H1 (cell line): ENCODE data around the gene EMD. TPM values are rescaled to one million over a fixed set of nuclear protein-coding genes. Genes with fewer than 3 reads are reported as not detected.

Experiments used
- CTCF ChIA-PET: fragments of 300-600 bp; sonication (Branson Sonifier 250); formaldehyde crosslinking; loops from one replicate; lab custom pipeline; 2021; ENCODE audit not compliant: partially characterized antibody; lab: Charles Lee
- POLR2A ChIA-PET: fragments of 300-600 bp; sonication (Branson Sonifier 250); formaldehyde crosslinking; loops from one replicate; lab custom pipeline; 2021; ENCODE audit warnings: inconsistent platforms; ENCODE audit not compliant: partially characterized antibody; lab: Charles Lee
- DNase-seq, 2 experiments: peaks; one replicate each; pipeline versions ENCODE4 v3.0.0 to v3.0.0-alpha.2; 2010 to 2022; ENCODE audit warnings: low spot score in 2 of 2, low read depth in 1 of 2, mixed read lengths in 1 of 2
- FAIRE-seq: peaks from 2 replicates; lab custom pipeline; 2011; peaks lifted over from hg19 to GRCh38; lab: Jason Lieb, UNC
- H2AFZ ChIP-seq: 2 replicates; pipeline ENCODE4 v1.8.1; 2012; ENCODE audit warnings: low read length, inconsistent platforms
- H2AK5ac ChIP-seq: 2 replicates; pipeline ENCODE4 v1.6.1; 2013; ENCODE audit warnings: low read depth, low read length
- H2BK120ac ChIP-seq: replicated peaks from 2 replicates; pipeline ENCODE3; 2013; ENCODE audit warnings: low read depth, low read length, inconsistent platforms
- H2BK12ac ChIP-seq: 2 replicates; pipeline ENCODE4 v1.6.1; 2013; ENCODE audit warnings: low read depth, low read length
- H2BK15ac ChIP-seq: 2 replicates; pipeline ENCODE4 v1.6.1; 2013; ENCODE audit warnings: low read length
- H2BK20ac ChIP-seq: 2 replicates; pipeline ENCODE4 v1.6.1; 2013; ENCODE audit warnings: low read length
- H2BK5ac ChIP-seq: 2 replicates; pipeline ENCODE4 v1.6.1; 2013; ENCODE audit warnings: low read depth, low read length
- H3K14ac ChIP-seq: 2 replicates; pipeline ENCODE4 v1.6.1; 2013; ENCODE audit warnings: inconsistent platforms; ENCODE audit not compliant: insufficient read length
- H3K18ac ChIP-seq: 2 replicates; pipeline ENCODE4 v1.6.1; 2013; ENCODE audit warnings: low read length; ENCODE audit errors: extremely low read depth
- H3K23ac ChIP-seq: 2 replicates; pipeline ENCODE4 v1.6.1; 2013; ENCODE audit warnings: inconsistent platforms; ENCODE audit not compliant: insufficient read length
- H3K23me2 ChIP-seq: 2 replicates; pipeline ENCODE4 v1.6.1; 2013; ENCODE audit warnings: low read depth, low read length
- H3K27ac ChIP-seq: 2 replicates; pipeline ENCODE4 v1.6.1; 2011; ENCODE audit warnings: low read depth, low read length, inconsistent platforms
- H3K27me3 ChIP-seq, 4 experiments: replicated peaks in 1 of 4; 1 replicate in 1 of 4; 2 replicates in 3 of 4; pipeline versions ENCODE4 v1.6.1 to v1.8.1; 2011 to 2013; ENCODE audit warnings: low read length in 3 of 4, mild to moderate bottlenecking in 3 of 4, inconsistent platforms in 2 of 4, mixed read lengths in 2 of 4, moderate library complexity in 1 of 4; ENCODE audit not compliant: control insufficient read depth in 3 of 4, insufficient read depth in 3 of 4; ENCODE audit errors: extremely low read depth in 1 of 4
- H3K36me3 ChIP-seq, 4 experiments: 2 replicates each; pipeline versions ENCODE4 v1.6.1 to v1.8.1; 2011 to 2013; ENCODE audit warnings: mild to moderate bottlenecking in 4 of 4, low read length in 3 of 4, moderate library complexity in 2 of 4, control low read depth in 1 of 4, inconsistent platforms in 1 of 4; ENCODE audit not compliant: insufficient read depth in 4 of 4, control insufficient read depth in 2 of 4
- H3K4ac ChIP-seq: replicated peaks from 2 replicates; pipeline ENCODE3; 2013; ENCODE audit warnings: low read length, low read depth, mixed read lengths, inconsistent platforms; ENCODE audit not compliant: insufficient read length
- H3K4me1 ChIP-seq, 4 experiments: replicated peaks in 1 of 4; 1 replicate in 1 of 4; 2 replicates in 3 of 4; pipeline versions ENCODE4 v1.6.1 to v1.8.1; 2011 to 2013; ENCODE audit warnings: low read length in 3 of 4, inconsistent platforms in 2 of 4, mixed read lengths in 1 of 4; ENCODE audit not compliant: insufficient read depth in 4 of 4, control insufficient read depth in 3 of 4
- H3K4me2 ChIP-seq, 2 experiments: 2 replicates each; pipeline versions ENCODE4 v1.6.1 to v1.8.1; 2011 to 2013; ENCODE audit warnings: low read depth in 2 of 2, low read length in 2 of 2, control low read depth in 1 of 2, inconsistent platforms in 1 of 2, mild to moderate bottlenecking in 1 of 2; ENCODE audit not compliant: insufficient read depth in 1 of 2
- H3K4me3 ChIP-seq, 4 experiments: fragments of 200-600, 300-600 bp in 1 of 4; sonication (generic), shearing (Covaris generic), sonication (Bioruptor Twin) in 1 of 4; 2 replicates each; pipeline versions ENCODE4 v1.5.1 to v1.8.1; 2011 to 2016; ENCODE audit warnings: low read length in 4 of 4, low read depth in 3 of 4, control low read depth in 2 of 4, inconsistent platforms in 2 of 4, mild to moderate bottlenecking in 2 of 4, mixed read lengths in 1 of 4, moderate library complexity in 1 of 4; ENCODE audit not compliant: insufficient read depth in 2 of 4; ENCODE audit errors: extremely low read depth in 1 of 4
- H3K56ac ChIP-seq: replicated peaks from 2 replicates; pipeline ENCODE3; 2013; ENCODE audit warnings: low read depth, mild to moderate bottlenecking, mixed read lengths, low read length, inconsistent platforms; ENCODE audit not compliant: insufficient read length
- H3K79me1 ChIP-seq: 2 replicates; pipeline ENCODE4 v1.6.1; 2013; ENCODE audit warnings: low read depth, low read length, control low read depth
- H3K79me2 ChIP-seq, 2 experiments: 2 replicates each; pipeline versions ENCODE4 v1.6.1 to v1.8.1; 2012 to 2013; ENCODE audit warnings: low read length in 2 of 2, mild to moderate bottlenecking in 2 of 2, inconsistent platforms in 1 of 2; ENCODE audit not compliant: insufficient read depth in 2 of 2, control insufficient read depth in 1 of 2
- H3K9ac ChIP-seq, 4 experiments: replicated peaks in 1 of 4; 1 replicate in 1 of 4; 2 replicates in 3 of 4; pipeline versions ENCODE4 v1.6.1 to v1.8.1; 2011 to 2013; ENCODE audit warnings: low read depth in 3 of 4, low read length in 3 of 4, control low read depth in 2 of 4, mild to moderate bottlenecking in 2 of 4, moderate library complexity in 2 of 4, inconsistent platforms in 1 of 4; ENCODE audit errors: extremely low read depth in 1 of 4
- H3K9me3 ChIP-seq, 2 experiments: 2 replicates each; pipeline versions ENCODE4 v1.6.1 to v1.8.1; 2012 to 2013; ENCODE audit warnings: mild to moderate bottlenecking in 2 of 2, moderate library complexity in 2 of 2, control low read depth in 1 of 2, inconsistent platforms in 1 of 2, low read depth in 1 of 2, low read length in 1 of 2, mixed read lengths in 1 of 2; ENCODE audit not compliant: insufficient read depth in 2 of 2
- H4K20me1 ChIP-seq, 2 experiments: replicated peaks in 1 of 2; 2 replicates each; pipeline versions ENCODE3 to v1.8.1; 2011 to 2013; ENCODE audit warnings: inconsistent platforms in 2 of 2, low read length in 2 of 2, mild to moderate bottlenecking in 1 of 2; ENCODE audit not compliant: insufficient read depth in 2 of 2, control insufficient read depth in 1 of 2
- H4K5ac ChIP-seq: 2 replicates; pipeline ENCODE4 v1.6.1; 2013; ENCODE audit warnings: low read length, low read depth, mixed read lengths, inconsistent platforms; ENCODE audit not compliant: insufficient read length
- H4K8ac ChIP-seq: 2 replicates; pipeline ENCODE4 v1.8.0; 2013; ENCODE audit warnings: mild to moderate bottlenecking, moderate library complexity, low read length, inconsistent platforms; ENCODE audit not compliant: insufficient read depth; ENCODE audit errors: extremely low read depth
- H4K91ac ChIP-seq: replicated peaks from 2 replicates; pipeline ENCODE3; 2013; ENCODE audit warnings: low read length, mixed read lengths, inconsistent platforms; ENCODE audit not compliant: insufficient read length
- ASH2L ChIP-seq: fragments of 200-600, 300-600 bp; sonication (generic); IDR thresholded peaks from one replicate; pipeline ENCODE4 v1.7.1; 2017; ENCODE audit warnings: low read length
- BCL11A ChIP-seq, 2 experiments: IDR thresholded peaks; one replicate each; pipeline ENCODE4 v1.6.1; 2011; ENCODE audit warnings: low read depth in 2 of 2, low read length in 2 of 2, mild to moderate bottlenecking in 2 of 2
- CHD1 ChIP-seq: IDR thresholded peaks from 2 replicates; pipeline ENCODE4 v1.6.1; 2012; ENCODE audit warnings: low read depth, low read length, improper control_type of control experiment
- GABPA ChIP-seq: IDR thresholded peaks from 2 replicates; pipeline ENCODE4 v1.6.1; 2011; ENCODE audit warnings: mild to moderate bottlenecking, low read length, moderate library complexity, borderline replicate concordance; ENCODE audit not compliant: insufficient read depth
- JUN ChIP-seq: IDR thresholded peaks from 2 replicates; pipeline ENCODE4 v1.6.1; 2011; ENCODE audit warnings: low read depth, mild to moderate bottlenecking, improper control_type of control experiment, low read length
- KDM1A ChIP-seq: fragments of 200-600, 300-600 bp; sonication (generic); IDR thresholded peaks from 2 replicates; pipeline ENCODE4 v1.7.1; 2016; ENCODE audit warnings: mild to moderate bottlenecking, low read length, borderline replicate concordance
- KDM5A ChIP-seq: fragments of 200-600 bp; IDR thresholded peaks from 2 replicates; pipeline ENCODE4 v1.7.1; 2012; ENCODE audit warnings: mild to moderate bottlenecking, low read length, inconsistent platforms, mixed read lengths
- SAP30 ChIP-seq: fragments of 300-600 bp; sonication (generic); IDR thresholded peaks from 2 replicates; pipeline ENCODE4 v1.7.1; 2012; ENCODE audit warnings: low read length, moderate library complexity, mild to moderate bottlenecking, inconsistent platforms; ENCODE audit not compliant: insufficient read depth, insufficient replicate concordance
- SIX5 ChIP-seq: IDR thresholded peaks from 2 replicates; pipeline ENCODE4 v1.6.1; 2011; ENCODE audit warnings: mild to moderate bottlenecking, low read depth, low read length
- WGBS, 2 experiments: shearing (Covaris generic) in 1 of 2; methylation state at CpG; one replicate each; pipeline versions ENCODE4 v1.1.6 to v1.1.7; 2013 to 2015; ENCODE audit warnings: low lambda C conversion rate in 2 of 2, mixed read lengths in 2 of 2, inconsistent platforms in 1 of 2, low coverage in 1 of 2, missing lambda C conversion rate in 1 of 2; ENCODE audit not compliant: insufficient replicate concordance in 2 of 2, insufficient coverage in 1 of 2, insufficient read length in 1 of 2; ENCODE audit errors: extremely low coverage in 1 of 2, missing lambda C conversion rate in 1 of 2; 5-methylcytosine and 5-hydroxymethylcytosine counted together
- polyA plus RNA-seq, 7 experiments: library from polyadenylated mRNA; depleted of rRNA in 3 of 7; stranded (reverse) in 5 of 7; unstranded in 2 of 7; fragments of >200 nt in 5 of 7; fragments of 200-250 nt in 2 of 7; gene quantifications; 1 replicate in 5 of 7; 2 replicates in 1 of 7; 4 replicates in 1 of 7; pipeline versions ENCODE4 v1.2.1 to v1.2.3, GENCODE V29; 2011 to 2013; ENCODE audit warnings: missing spikeins in 2 of 7, mixed read lengths in 2 of 7
- total RNA-seq: library from RNA; stranded (reverse); fragmentation: NEBNext Ultra II Directional; extraction: Animal tissue kit (Norgen Biotek cat#: 25700); gene quantifications from 2 replicates; pipeline ENCODE4 v1.2.1, GENCODE V29; 2021

The EMD gene
- total and polyA plus RNA-seq, 2 of the 8 experiments (the other 6 are each of a cell fraction or from before 2014, with no cell fraction given), result 45.5 to 109 TPM

GRCh38 chrX:154358829-154359228 is 20.3 kb upstream of the EMD start:
- no peak overlapping the region for H2BK12ac ChIP-seq
- H3K4me3 ChIP-seq, result no peak overlapping the region
- H3K79me2 ChIP-seq, result peaks cover 0 to 9% of the 10 kb centered on the region in 2 experiments; a peak in 2 of 4 replicates
- H3K4me1 ChIP-seq, result no peaks in the 10 kb centered on the region
- no peaks in the 10 kb centered on the region for H3K23me2 ChIP-seq
- no peak overlapping the region for H2BK20ac ChIP-seq
- WGBS, 2 experiments, result 91% methylated on average over 6 of the region's 6 CpGs; no CpG with 5 or more reads in 1 of the 2 experiments
- H3K4me2 ChIP-seq, result no peak overlapping the region
- H3K18ac ChIP-seq, result no peak overlapping the region
- H3K9me3 ChIP-seq, result no peaks in the 10 kb centered on the region
- H2BK5ac ChIP-seq, result no peak overlapping the region
- H4K8ac ChIP-seq, result no peak overlapping the region
- no peak overlapping the region for H3K9ac ChIP-seq
- POLR2A ChIA-PET, result interaction anchor here (4.1 to 15.6 kb wide), 2 partner anchors 7 to 10 kb away, joined by 46 to 348 read pairs; no protein-coding TSS in a partner anchor
- H3K27me3 ChIP-seq, result no peaks in the 10 kb centered on the region
- no peak overlapping the region for H2BK120ac ChIP-seq
- no peak overlapping the region for H4K5ac ChIP-seq
- no peak for TF ChIP-seq KDM5A
- no peak for TF ChIP-seq KDM1A
- TF ChIP-seq GABPA, result no peak
- no peak for TF ChIP-seq BCL11A (IDR thresholded peaks at IDR 0.05; ENCODE audit: low read depth in 2 of 2, low read length in 2 of 2)
- no peak for TF ChIP-seq ASH2L
- no peak for TF ChIP-seq SIX5
- TF ChIP-seq JUN, result no peak
- TF ChIP-seq SAP30, result no peak
- TF ChIP-seq CHD1, result no peak
- H3K23ac ChIP-seq, result no peak overlapping the region
- H2BK15ac ChIP-seq, result no peak overlapping the region
- DNase-seq, result no peak
- no peaks in the 10 kb centered on the region; the same call in 1 of the 2 replicates for H3K79me1 ChIP-seq
- no peak overlapping the region for H4K91ac ChIP-seq
- no peak for FAIRE-seq
- H4K20me1 ChIP-seq, result peaks cover 9 to 44% of the 10 kb centered on the region in 2 experiments
- CTCF ChIA-PET, result no interaction called here
- no peak overlapping the region for H3K27ac ChIP-seq
- H2AK5ac ChIP-seq, result no peak overlapping the region
- peaks cover 38 to 94% (median 75%) of the 10 kb centered on the region in 4 experiments for H3K36me3 ChIP-seq
- H3K14ac ChIP-seq, result no peak overlapping the region
- no peak overlapping the region for H3K56ac ChIP-seq
- no peak overlapping the region for H3K4ac ChIP-seq
- no peak overlapping the region for H2AFZ ChIP-seq
